Mucosa of descending colon (tissue), 3 donors: ENCODE data around the gene ZNF423. TPM values are rescaled to one million over a fixed set of nuclear protein-coding genes. Genes with fewer than 3 reads are reported as not detected.
A peak's percentile ranks its signal among the peaks of the same experiment; 100 is the strongest.

Source experiments
- ATAC-seq: fragments of 200-7000 bp; cut with Tn5 transposase; one replicate; pipeline ENCODE4 v1.9.1; 2020; ENCODE audit warnings: mild to moderate bottlenecking, moderate library complexity
- DNase-seq, 3 donors: peaks; one replicate each; pipeline ENCODE4 v3.0.0-alpha.2; 2020
- H3K36me3 ChIP-seq: fragments of 200-600 bp; one replicate; pipeline ENCODE4 v1.8.0; 2021; ENCODE audit warnings: low read depth, mild to moderate bottlenecking
- H3K4me1 ChIP-seq: fragments of 200-600 bp; one replicate; pipeline ENCODE4 v1.8.0; 2021; ENCODE audit warnings: low read depth, mild to moderate bottlenecking
- H3K4me3 ChIP-seq: fragments of 200-600 bp; one replicate; pipeline ENCODE4 v1.8.0; 2021; ENCODE audit warnings: mild to moderate bottlenecking
- H3K9me3 ChIP-seq: fragments of 200-600 bp; one replicate; pipeline ENCODE4 v1.8.0; 2021; ENCODE audit warnings: mild to moderate bottlenecking
- CTCF ChIP-seq: fragments of 200-600 bp; IDR thresholded peaks from one replicate; pipeline ENCODE4 v1.8.0; 2022; ENCODE audit warnings: antibody characterized with exemption, mild to moderate bottlenecking
- intact Hi-C, 2 donors: fragments of 100-400 bp; cut with DNase I in 1 of 2; cut with micrococcal nuclease in 1 of 2; formaldehyde crosslinking; loops; one replicate each; pipeline versions ENCODE4 v1.11.0 to v1.11.1; 2022; cut with DNase I, micrococcal nuclease
- total RNA-seq, 3 donors: library from RNA; stranded (reverse); fragmentation: NEBNext Ultra II Directional in 2 of 3; extraction: Animal tissue kit (Norgen Biotek cat#: 25700) in 2 of 3; gene quantifications; one replicate each; pipeline versions ENCODE4 v1.2.1 to v1.2.4, GENCODE V29; 2021 to 2023
- donor health status: DM: no; HTN: no; CAD: no; lungs with moderate emphysema.
- donor health status: DM: no; HTN: no; CAD: no.
- donor health status: DM: no; HTN: yes; CAD: no.

Gene ZNF423
- total RNA-seq, 3 donors from 2014 or later, result 6.7 to 11.6 (median 11.0) TPM

GRCh38 chr16:49833085-49833484 lies 22.8 kb downstream of the ZNF423 start:
- intact Hi-C loops, result no loop called here
- ATAC-seq (peak; percentile 49), DNase-seq (peak in 2 of 3 donors; percentile 44 to 59)
- H3K36me3 ChIP-seq, result no peaks in the 10 kb centered on the region
- H3K4me3 ChIP-seq, result no peak overlapping the region
- H3K9me3 ChIP-seq, result no peaks in the 10 kb centered on the region
- no peak for TF ChIP-seq CTCF
- peaks cover 3% of the 10 kb centered on the region for H3K4me1 ChIP-seq

GRCh38 chr16:49832177-49832576 lies 23.7 kb downstream of the ZNF423 start:
- no peak for ATAC-seq
- no peaks in the 10 kb centered on the region for H3K9me3 ChIP-seq
- intact Hi-C loops, result no loop called here
- no peak for DNase-seq
- no peaks in the 10 kb centered on the region for H3K36me3 ChIP-seq
- peaks cover 3% of the 10 kb centered on the region for H3K4me1 ChIP-seq
- no peak overlapping the region for H3K4me3 ChIP-seq
- no peak for TF ChIP-seq CTCF

GRCh38 chr16:49830873-49831272 lies 25.0 kb downstream of the ZNF423 start:
- Histone ChIP-seq H3K4me3 (no peak overlapping the region), H3K36me3 (no peaks in the 10 kb centered on the region), H3K9me3 (no peaks in the 10 kb centered on the region), H3K4me1 (peaks cover 3% of the 10 kb centered on the region)
- no peak for DNase-seq
- intact Hi-C loops, result no loop called here
- TF ChIP-seq CTCF, result no peak
- no peak for ATAC-seq

GRCh38 chr16:49828533-49829267 lies 27.2 kb downstream of the ZNF423 start:
- intact Hi-C loops, result no loop called here
- no peak for TF ChIP-seq CTCF
- Histone ChIP-seq H3K36me3 (no peaks in the 10 kb centered on the region), H3K9me3 (no peaks in the 10 kb centered on the region), H3K4me3 (no peak overlapping the region), H3K4me1 (no peaks in the 10 kb centered on the region)
- no peak for ATAC-seq
- DNase-seq, result no peak

GRCh38 chr16:49827805-49828438 lies 28.0 kb downstream of the ZNF423 start:
- DNase-seq, result no peak
- Histone ChIP-seq H3K4me1 (no peaks in the 10 kb centered on the region), H3K36me3 (no peaks in the 10 kb centered on the region), H3K9me3 (no peaks in the 10 kb centered on the region), H3K4me3 (no peak overlapping the region)
- intact Hi-C loops, result no loop called here
- no peak for TF ChIP-seq CTCF
- ATAC-seq, result no peak
